Measurements from ENCODE around the gene KIF20B.
"Not testable (repeated sequence)": the region's sequence is repeated elsewhere in the genome, so short reads cannot be mapped to it uniquely, and the experiment has no call there.

The KIF20B gene

DNA sequence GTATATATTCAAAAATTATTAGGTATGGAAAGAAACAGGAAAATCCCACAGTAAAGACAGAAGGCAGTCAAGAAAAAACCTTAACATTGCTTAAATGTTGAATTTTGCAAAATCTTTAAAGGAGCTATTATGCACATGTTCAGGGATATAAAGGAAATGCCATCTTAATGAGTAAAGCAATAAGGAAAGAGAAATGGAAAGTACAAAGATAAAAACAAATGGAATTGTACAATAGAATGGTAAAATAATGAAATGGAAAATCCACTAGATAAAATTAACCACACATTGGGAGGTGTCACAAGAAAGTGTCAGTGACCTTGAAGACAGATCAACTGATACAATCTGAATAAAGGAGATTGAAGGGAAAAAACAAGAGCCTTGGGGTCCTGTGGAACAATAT is 82.0 kb downstream of the KIF20B start:
- DNase-seq (ENCODE audit: low read depth): peak; percentile 33

- DNase-seq (ENCODE audit: low read depth): no peak
Observed at GRCh38 chr10:89785095-89785494, 83.7 kb downstream of the KIF20B start.

GRCh38 chr10:89789188-89789877 is 87.9 kb downstream of the KIF20B start:
- DNase-seq (ENCODE audit: low read depth): no peak

DNA sequence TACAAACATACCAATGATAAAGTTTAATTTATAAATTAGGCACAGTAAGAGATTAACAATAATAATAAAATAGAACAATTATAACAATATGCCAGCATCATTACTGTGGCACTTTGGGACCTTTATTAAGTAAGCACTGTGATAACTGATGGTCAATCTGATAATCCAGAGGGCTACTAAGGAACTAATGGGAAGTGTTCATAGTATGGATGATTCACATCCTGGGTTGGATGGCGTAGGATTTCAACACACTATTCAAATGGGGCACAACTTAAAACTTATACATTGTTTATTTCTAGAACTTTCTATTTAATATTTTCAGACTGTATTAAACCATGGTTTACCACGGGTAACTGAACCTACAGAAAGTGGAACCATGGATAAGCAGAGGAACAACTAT is 90.8 kb downstream of the KIF20B start:
- peak; percentile 45 for DNase-seq (ENCODE audit: low read depth)

DNA sequence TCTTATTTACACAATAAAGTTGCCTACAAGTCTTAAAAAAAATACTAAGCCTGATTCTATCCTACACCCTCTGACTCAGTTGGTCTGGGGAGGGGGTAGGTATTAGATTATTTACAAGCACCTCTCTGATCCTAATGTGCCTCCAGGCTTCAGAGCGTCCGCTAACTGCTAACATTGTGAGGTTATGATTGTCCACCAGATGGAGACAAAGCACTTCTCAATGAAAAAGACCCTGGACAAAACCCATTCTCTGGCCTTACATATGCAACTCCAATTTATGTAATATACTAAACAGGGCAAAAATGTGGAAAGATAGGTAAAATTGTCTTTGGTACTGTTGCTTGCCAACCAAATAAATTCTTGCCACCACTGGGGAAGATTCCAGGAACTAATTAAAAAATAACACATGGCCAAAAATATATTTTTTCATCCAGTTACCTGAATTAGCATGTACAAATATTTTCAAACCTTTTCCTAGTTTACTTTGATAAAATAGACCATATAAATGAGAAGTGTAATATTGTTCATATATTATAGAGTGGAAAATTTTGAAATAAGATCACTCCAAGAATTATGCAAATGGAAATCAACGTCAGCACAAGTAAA is 92.4 kb downstream of the KIF20B start:
- peak; percentile 72 for DNase-seq (ENCODE audit: low read depth)

DNA sequence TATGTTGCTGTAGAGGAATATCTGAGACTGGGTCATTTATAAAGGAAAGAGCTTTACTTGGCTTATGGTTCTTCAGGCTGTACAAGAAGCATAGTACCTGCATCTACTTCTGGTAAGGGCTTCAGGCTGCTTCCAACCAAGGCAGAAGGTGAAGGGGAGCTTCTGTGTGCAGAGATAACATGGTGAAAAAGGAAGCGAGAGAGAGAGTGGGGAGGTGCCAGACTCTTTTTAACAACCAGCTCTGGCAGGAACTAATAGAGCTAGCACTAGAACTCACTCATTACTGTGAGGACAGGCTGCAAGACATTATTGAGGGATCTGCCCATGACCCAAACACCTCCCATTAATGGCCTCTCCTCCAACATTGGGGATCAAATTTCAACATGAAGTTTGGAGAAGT is 94.5 kb downstream of the KIF20B start:
- DNase-seq (ENCODE audit: low read depth): no peak

DNA sequence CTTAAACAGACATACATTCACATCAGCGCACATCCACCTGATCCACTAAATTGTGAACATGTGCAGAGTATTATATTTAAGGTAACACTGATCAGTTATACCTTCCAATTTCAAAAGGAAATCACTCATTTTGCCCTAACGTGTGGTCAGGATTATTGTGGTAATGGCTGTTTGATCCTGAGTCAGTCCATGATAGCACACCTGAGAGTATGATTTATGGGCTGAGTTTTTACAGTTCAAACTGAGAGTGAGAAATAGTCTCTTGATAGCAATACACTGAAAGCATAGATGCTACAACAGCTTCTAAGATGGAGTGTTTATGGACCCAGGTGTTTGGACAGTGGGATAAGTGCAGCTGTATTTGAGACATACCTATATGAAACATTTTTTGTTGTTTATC is 96.7 kb downstream of the KIF20B start:
- no peak for DNase-seq (ENCODE audit: low read depth)

- DNase-seq (ENCODE audit: low read depth): no peak
Observed at GRCh38 chr10:89799573-89799972, 98.2 kb downstream of the KIF20B start.

DNA sequence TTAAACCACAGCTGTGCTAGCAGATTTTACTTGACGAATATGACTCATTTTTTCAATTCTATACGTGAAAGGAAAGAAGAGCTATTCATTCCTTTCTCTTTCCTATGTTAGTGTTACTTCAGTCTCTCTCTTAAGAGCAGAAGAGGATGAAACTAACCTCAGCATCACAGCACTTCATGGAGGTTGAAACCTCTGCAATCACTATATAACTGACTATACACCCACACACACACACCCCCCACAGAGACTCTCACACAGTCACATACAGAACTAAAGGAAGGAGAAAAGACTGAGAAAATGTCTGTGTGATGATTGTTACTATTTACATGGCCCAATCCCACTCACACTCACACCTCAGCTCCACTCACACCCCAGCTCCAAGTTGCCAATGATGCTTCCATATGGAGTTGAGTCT is 104.2 kb downstream of the KIF20B start:
- no peak for DNase-seq (ENCODE audit: low read depth)

DNA sequence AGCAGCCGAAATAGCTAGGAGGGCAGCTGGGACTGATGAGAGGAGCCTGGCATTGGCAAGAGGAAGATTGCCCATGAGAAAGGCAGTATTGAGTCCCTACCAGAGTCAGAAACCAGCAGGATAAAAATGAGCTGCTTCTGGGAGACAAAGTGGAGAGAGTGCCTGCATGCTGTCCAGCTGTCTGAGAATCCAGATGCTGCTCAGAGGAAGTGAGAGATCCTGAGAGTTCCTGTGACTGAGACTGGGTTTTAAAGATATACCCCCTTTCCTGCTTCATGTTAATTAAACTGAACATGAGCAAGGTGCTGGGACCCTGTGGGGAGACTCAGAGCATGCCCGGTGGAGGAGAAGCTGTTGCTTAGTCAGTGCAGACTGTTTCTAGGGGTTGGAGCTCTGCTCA is 107.5 kb downstream of the KIF20B start:
- DNase-seq (ENCODE audit: low read depth): no peak

- no peak for DNase-seq (ENCODE audit: low read depth)
Observed at GRCh38 chr10:89809766-89810165, 108.4 kb downstream of the KIF20B start.

DNA sequence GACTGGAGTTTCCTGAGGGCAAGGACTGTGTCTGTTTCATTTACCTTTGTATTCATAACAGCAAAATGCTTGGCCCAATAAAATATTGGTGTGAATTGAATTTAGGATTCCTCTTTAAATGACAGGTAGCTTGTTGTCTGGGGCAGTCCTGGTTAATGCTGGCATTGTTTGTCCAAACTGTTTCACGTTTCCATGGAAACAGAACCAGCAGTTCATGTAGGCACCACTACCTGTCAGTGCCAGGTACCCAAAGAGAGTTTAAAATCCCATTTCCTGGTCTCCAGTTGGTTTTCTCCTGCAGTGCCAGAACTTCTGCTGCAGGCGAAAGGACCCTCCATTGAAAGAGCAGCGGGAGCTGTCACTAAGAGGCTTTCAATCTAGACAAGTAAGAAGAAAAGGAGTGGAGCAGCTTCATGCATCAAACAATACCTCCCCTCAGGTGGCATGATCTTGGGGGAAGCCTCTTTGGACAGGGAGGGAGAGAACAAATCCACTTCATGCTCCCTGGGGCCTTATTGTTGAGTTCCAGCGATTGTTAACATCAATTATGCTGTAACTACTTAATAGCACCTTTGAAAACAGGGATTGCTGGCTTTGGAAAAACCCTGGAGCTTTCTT is 109.6 kb downstream of the KIF20B start:
- no peak for DNase-seq (ENCODE audit: low read depth)

- no peak for DNase-seq (ENCODE audit: low read depth)
Observed at GRCh38 chr10:89813546-89813945, 112.2 kb downstream of the KIF20B start.

DNA sequence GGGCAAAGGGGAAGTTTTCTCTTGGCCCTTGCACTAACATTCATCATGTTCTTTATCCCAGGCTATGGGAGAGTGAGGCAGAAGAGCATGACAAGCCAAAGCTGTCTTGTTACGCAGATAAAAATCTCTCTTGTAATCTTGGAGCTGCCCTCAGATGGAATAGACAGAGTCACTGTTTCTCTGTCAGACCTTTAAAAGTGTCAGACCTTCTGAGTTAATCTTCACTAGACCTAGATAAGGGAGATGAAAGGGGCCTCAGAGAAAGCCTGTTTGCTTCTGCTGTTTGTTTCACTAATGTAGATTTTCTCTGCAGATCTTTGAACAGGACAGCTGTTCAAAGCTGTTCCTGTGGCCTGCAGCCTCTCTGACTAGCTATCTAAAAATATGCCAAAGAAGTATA is 112.9 kb downstream of the KIF20B start:
- no peak for DNase-seq (ENCODE audit: low read depth)

DNA sequence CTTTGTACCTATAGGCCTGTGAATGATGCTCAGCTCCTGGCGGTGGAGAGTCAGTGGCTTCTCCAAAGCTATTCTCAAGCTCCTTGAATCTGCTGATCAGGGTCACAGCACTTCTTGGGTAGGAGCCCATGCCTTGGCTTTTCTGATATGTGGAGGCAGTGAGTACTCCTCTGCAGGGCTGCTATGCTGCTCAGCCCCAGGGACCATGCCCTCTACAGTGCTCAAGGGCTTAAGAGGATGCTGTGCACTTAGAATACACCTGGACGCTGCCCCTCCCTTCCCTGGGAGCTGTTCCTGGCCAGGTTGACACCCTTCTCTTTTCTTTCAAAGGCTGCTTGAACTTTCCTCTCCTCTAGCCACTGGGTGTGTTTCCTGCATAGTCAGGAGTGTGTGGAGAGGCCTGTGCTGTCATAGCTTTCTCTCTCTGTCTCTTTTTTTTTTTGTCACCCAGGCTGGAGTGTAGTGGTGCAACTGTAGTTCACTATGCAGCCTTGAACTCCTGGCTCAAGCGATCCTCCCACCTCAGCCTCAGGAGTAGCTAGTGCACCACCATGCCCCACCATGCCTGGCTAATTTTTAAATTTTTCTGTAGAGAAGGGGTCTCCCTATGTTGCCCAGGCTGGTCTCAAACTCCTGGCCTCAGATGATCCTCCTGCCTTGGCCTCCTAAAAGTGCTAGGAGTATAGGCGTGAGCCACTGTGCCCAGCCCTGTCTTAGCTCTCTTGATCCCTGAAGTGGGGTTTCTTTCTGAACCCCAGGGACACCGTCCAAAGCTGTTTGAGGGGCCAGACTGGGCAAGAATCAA is 113.9 kb downstream of the KIF20B start:
- no peak for DNase-seq (ENCODE audit: low read depth)

DNA sequence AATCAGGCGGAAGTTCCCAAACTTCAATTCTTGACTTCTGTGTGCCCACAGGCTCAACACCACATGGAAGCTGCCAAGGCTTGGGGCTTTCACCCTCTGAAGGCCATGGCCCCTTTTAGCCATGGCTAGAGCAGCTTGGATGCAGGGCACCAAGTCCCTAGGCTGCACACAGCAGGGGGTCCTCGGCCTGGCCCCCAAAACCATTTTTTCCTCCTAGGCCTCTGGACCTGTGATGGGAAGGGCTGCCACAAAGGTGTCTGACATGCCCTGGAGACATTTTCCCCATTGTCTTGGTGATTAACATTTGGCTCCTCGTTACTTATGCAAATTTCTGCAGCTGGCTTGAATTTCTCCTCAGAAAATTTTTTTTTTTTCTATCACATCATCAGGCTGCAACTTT is 117.6 kb downstream of the KIF20B start:
- DNase-seq (ENCODE audit: low read depth): not testable (repeated sequence)
